HCT116 (cell line): ENCODE measurements around the gene NAA15. TPM values are rescaled to one million over a fixed set of nuclear protein-coding genes. Genes with fewer than 3 reads are reported as not detected.

Experiments used
- ATAC-seq: fragments of 200-7000 bp; cut with Tn5 transposase; 2 replicates; pipeline ENCODE4 v1.9.1; 2020; ENCODE audit warnings: mild to moderate bottlenecking, moderate library complexity
- BruUV-seq: library from RNA; stranded (reverse); fragments of 400-500 nt; replicated peaks from 2 replicates; lab custom pipeline; 2021; lab: Mats Ljungman, UMichigan
- CTCF ChIA-PET: fragments of 300-600 bp; sonication (Branson Sonifier 250); formaldehyde crosslinking; loops from one replicate; lab custom pipeline; 2021; ENCODE audit warnings: antibody characterized with exemption; lab: Charles Lee
- POLR2A ChIA-PET: fragments of 300-600, 350-600 bp; sonication (Branson Sonifier 250); formaldehyde crosslinking; loops from one replicate; lab custom pipeline; 2021; ENCODE audit warnings: antibody characterized with exemption; lab: Charles Lee
- RAD21 ChIA-PET, 2 experiments: fragments of 300-600 bp; sonication (Branson Sonifier 250); formaldehyde crosslinking; loops; one replicate each; lab custom pipeline; 2023; ENCODE audit warnings: low total read pairs in 2 of 2; ENCODE audit not compliant: uncharacterized antibody in 2 of 2, unreplicated experiment in 2 of 2, low non-redundant PET in 1 of 2; lab: Charles Lee
- DNase-seq: peaks from one replicate; pipeline ENCODE4 v3.0.0-alpha.2; 2010; ENCODE audit warnings: low read depth, low spot score
- H2AFZ ChIP-seq: fragments of 200-600 bp; shearing (Covaris generic), sonication (generic); 2 replicates; pipeline ENCODE4 v1.6.1; 2017; ENCODE audit warnings: low read depth, mixed run types, mixed read lengths, antibody characterized with exemption, low read length; ENCODE audit not compliant: poor library complexity, severe bottlenecking
- H3K27ac ChIP-seq: 2 replicates; pipeline ENCODE4 v1.5.1; 2012; ENCODE audit warnings: low read depth, low read length
- H3K27me3 ChIP-seq: fragments of 200-600 bp; sonication (generic); 2 replicates; pipeline ENCODE4 v1.6.1; 2016; ENCODE audit warnings: mixed run types, low read length, mixed read lengths; ENCODE audit not compliant: insufficient read depth
- H3K36me3 ChIP-seq, 2 experiments: fragments of 200-500 bp in 1 of 2; fragments of 200-600 bp in 1 of 2; sonication (Bioruptor generic) in 1 of 2; sonication (generic) in 1 of 2; 2 replicates each; pipeline versions ENCODE4 v1.5.1 to v1.6.1; 2014 to 2016; ENCODE audit warnings: low read length in 2 of 2, inconsistent platforms in 1 of 2, mixed read lengths in 1 of 2, mixed run types in 1 of 2; ENCODE audit not compliant: insufficient read depth in 2 of 2, control insufficient read depth in 1 of 2
- H3K4me1 ChIP-seq, 2 experiments: fragments of 200-600 bp in 1 of 2; sonication (generic) in 1 of 2; 2 replicates each; pipeline versions ENCODE4 v1.5.1 to v1.6.1; 2012 to 2017; ENCODE audit warnings: low read length in 2 of 2, inconsistent platforms in 1 of 2, mild to moderate bottlenecking in 1 of 2, mixed read lengths in 1 of 2, mixed run types in 1 of 2, moderate library complexity in 1 of 2; ENCODE audit not compliant: insufficient read depth in 2 of 2, control insufficient read depth in 1 of 2
- H3K4me2 ChIP-seq: fragments of 200-600 bp; sonication (generic); 2 replicates; pipeline ENCODE4 v1.6.1; 2017; ENCODE audit warnings: mixed run types, low read length, mixed read lengths
- H3K4me3 ChIP-seq, 2 experiments: fragments of 200-600 bp in 1 of 2; sonication (generic) in 1 of 2; replicated peaks in 1 of 2; 2 replicates each; pipeline ENCODE4 v1.5.1; 2011 to 2016; ENCODE audit warnings: low read length in 2 of 2, control low read depth in 1 of 2, low read depth in 1 of 2, mild to moderate bottlenecking in 1 of 2, mixed read lengths in 1 of 2, mixed run types in 1 of 2
- H3K79me2 ChIP-seq: fragments of 200-600 bp; sonication (generic); 2 replicates; pipeline ENCODE4 v1.6.1; 2017; ENCODE audit warnings: mild to moderate bottlenecking, mixed run types, low read length, moderate library complexity, mixed read lengths; ENCODE audit not compliant: insufficient read depth
- H3K9ac ChIP-seq: fragments of 200-600 bp; sonication (generic); 2 replicates; pipeline ENCODE4 v1.6.1; 2016; ENCODE audit warnings: low read length, mixed read lengths
- H3K9me2 ChIP-seq: fragments of 200-600 bp; sonication (generic), shearing (Covaris generic); 2 replicates; pipeline ENCODE4 v1.6.1; 2017; ENCODE audit warnings: mixed run types, mild to moderate bottlenecking, moderate library complexity; ENCODE audit not compliant: insufficient read depth
- H3K9me3 ChIP-seq, 2 experiments: fragments of 200-500 bp in 1 of 2; fragments of 200-600 bp in 1 of 2; sonication (Bioruptor generic) in 1 of 2; sonication (generic) in 1 of 2; 2 replicates each; pipeline ENCODE4 v1.6.1; 2014 to 2017; ENCODE audit warnings: low read length in 2 of 2, mixed read lengths in 2 of 2, inconsistent platforms in 1 of 2, low read depth in 1 of 2, mild to moderate bottlenecking in 1 of 2, mixed run types in 1 of 2, moderate library complexity in 1 of 2; ENCODE audit not compliant: control insufficient read depth in 1 of 2, insufficient read depth in 1 of 2
- H4K20me1 ChIP-seq: fragments of 200-600 bp; sonication (generic), shearing (Covaris generic); 2 replicates; pipeline ENCODE4 v1.6.1; 2017; ENCODE audit warnings: mixed run types, mild to moderate bottlenecking, moderate library complexity; ENCODE audit not compliant: insufficient read depth
- ATF3 ChIP-seq: IDR thresholded peaks from 2 replicates; pipeline ENCODE4 v1.6.1; 2012
- EGR1 ChIP-seq: IDR thresholded peaks from 2 replicates; pipeline ENCODE4 v1.6.1; 2012; ENCODE audit warnings: low read depth
- EZH2 ChIP-seq: fragments of 200-600 bp; sonication (generic); IDR thresholded peaks from 2 replicates; pipeline ENCODE4 v1.6.1; 2017; ENCODE audit warnings: antibody characterized with exemption, mixed run types
- EZH2phosphoT487 ChIP-seq: fragments of 200-600 bp; IDR thresholded peaks from 2 replicates; pipeline ENCODE4 v1.6.1; 2018; ENCODE audit warnings: antibody characterized with exemption, borderline replicate concordance
- JUND ChIP-seq: IDR thresholded peaks from 2 replicates; pipeline ENCODE4 v1.6.1; 2012
- POLR2AphosphoS5 ChIP-seq: IDR thresholded peaks from 2 replicates; pipeline ENCODE4 v1.6.1; 2011; ENCODE audit warnings: mild to moderate bottlenecking, low read depth, low read length, moderate library complexity
- RAD21 ChIP-seq: IDR thresholded peaks from 2 replicates; pipeline ENCODE4 v1.6.1; 2012; ENCODE audit warnings: low read depth, mild to moderate bottlenecking
- REST ChIP-seq: IDR thresholded peaks from 2 replicates; pipeline ENCODE4 v1.6.1; 2012; ENCODE audit warnings: low read depth
- SIN3A ChIP-seq: IDR thresholded peaks from 2 replicates; pipeline ENCODE4 v1.6.1; 2012; ENCODE audit warnings: low read depth
- ZFX ChIP-seq: fragments of 450-650 bp; IDR thresholded peaks from 2 replicates; pipeline ENCODE4 v1.6.1; 2017
- ZNF274 ChIP-seq: fragments of 200-500 bp; sonication (Bioruptor generic); IDR thresholded peaks from 2 replicates; pipeline ENCODE4 v1.6.1; 2014; ENCODE audit warnings: mild to moderate bottlenecking, low read depth, low read length, inconsistent platforms
- intact Hi-C: fragments of 100-400 bp; cut with micrococcal nuclease; formaldehyde crosslinking; loops from 2 replicates; pipeline ENCODE4 v1.10.0; 2022
- total RNA-seq: library from RNA; stranded (reverse); gene quantifications from one replicate; pipeline ENCODE4 v1.2.1, GENCODE V29; 2021; ENCODE audit not compliant: unreplicated experiment
- TF ChIP-seq, protein P1 (sequence below): IDR thresholded peaks from 2 replicates; pipeline ENCODE4 v1.6.1; 2012
- TF ChIP-seq, protein P2 (sequence below): IDR thresholded peaks from 2 replicates; pipeline ENCODE4 v1.6.1; 2011; ENCODE audit warnings: mild to moderate bottlenecking, low read length, moderate library complexity; ENCODE audit not compliant: insufficient replicate concordance; ENCODE audit errors: extremely low read depth

Gene NAA15
- total RNA-seq, 1 experiment from 2014 or later, result 79.7 TPM

- no peaks in the 10 kb centered on the region for H3K4me1 ChIP-seq
- no peak overlapping the region for H2AFZ ChIP-seq
- no peak for ATAC-seq
- H3K9me3 ChIP-seq, result no peaks in the 10 kb centered on the region
- CTCF ChIA-PET, result no interaction called here
- RAD21 ChIA-PET, result no interaction called here
- intact Hi-C loops, result no loop called here
- TF ChIP-seq EZH2 (no peak), JUND (no peak), EGR1 (no peak), ATF3 (no peak), RAD21 (no peak), SIN3A (no peak), POLR2AphosphoS5 (no peak), REST (no peak), ZNF274 (no peak), ZFX (no peak), EZH2phosphoT487 (no peak)
- TF ChIP-seq, protein P1, sequence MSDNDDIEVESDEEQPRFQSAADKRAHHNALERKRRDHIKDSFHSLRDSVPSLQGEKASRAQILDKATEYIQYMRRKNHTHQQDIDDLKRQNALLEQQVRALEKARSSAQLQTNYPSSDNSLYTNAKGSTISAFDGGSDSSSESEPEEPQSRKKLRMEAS, result no peak
- TF ChIP-seq, protein P2, sequence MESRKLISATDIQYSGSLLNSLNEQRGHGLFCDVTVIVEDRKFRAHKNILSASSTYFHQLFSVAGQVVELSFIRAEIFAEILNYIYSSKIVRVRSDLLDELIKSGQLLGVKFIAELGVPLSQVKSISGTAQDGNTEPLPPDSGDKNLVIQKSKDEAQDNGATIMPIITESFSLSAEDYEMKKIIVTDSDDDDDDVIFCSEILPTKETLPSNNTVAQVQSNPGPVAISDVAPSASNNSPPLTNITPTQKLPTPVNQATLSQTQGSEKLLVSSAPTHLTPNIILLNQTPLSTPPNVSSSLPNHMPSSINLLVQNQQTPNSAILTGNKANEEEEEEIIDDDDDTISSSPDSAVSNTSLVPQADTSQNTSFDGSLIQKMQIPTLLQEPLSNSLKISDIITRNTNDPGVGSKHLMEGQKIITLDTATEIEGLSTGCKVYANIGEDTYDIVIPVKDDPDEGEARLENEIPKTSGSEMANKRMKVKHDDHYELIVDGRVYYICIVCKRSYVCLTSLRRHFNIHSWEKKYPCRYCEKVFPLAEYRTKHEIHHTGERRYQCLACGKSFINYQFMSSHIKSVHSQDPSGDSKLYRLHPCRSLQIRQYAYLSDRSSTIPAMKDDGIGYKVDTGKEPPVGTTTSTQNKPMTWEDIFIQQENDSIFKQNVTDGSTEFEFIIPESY, result no peak
- no peak overlapping the region for H3K9ac ChIP-seq
- H3K4me2 ChIP-seq, result no peak overlapping the region
- H3K4me3 ChIP-seq, result no peak overlapping the region
- H4K20me1 ChIP-seq, result 0 out of 2 replicates have a peak, but pooled peaks cover 6% of the 10 kb centered on the region
- no peak for DNase-seq
- H3K9me2 ChIP-seq, result no peaks in the 10 kb centered on the region
- BruUV-seq, result no TSS peak
- POLR2A ChIA-PET, result no interaction called here
- H3K27ac ChIP-seq, result no peak overlapping the region
- 0 out of 2 replicates have a peak, but pooled peaks cover 4% of the 10 kb centered on the region for H3K79me2 ChIP-seq
- no peaks in the 10 kb centered on the region for H3K27me3 ChIP-seq
- H3K36me3 ChIP-seq, result peaks cover 12 to 40% of the 10 kb centered on the region in 2 experiments; a peak in 3 of 4 replicates
Measured at GRCh38 chr4:139389991-139390390, 88.7 kb downstream of the NAA15 start.
